ENCODE results near the gene RIMS3.

Gene RIMS3

DNA sequence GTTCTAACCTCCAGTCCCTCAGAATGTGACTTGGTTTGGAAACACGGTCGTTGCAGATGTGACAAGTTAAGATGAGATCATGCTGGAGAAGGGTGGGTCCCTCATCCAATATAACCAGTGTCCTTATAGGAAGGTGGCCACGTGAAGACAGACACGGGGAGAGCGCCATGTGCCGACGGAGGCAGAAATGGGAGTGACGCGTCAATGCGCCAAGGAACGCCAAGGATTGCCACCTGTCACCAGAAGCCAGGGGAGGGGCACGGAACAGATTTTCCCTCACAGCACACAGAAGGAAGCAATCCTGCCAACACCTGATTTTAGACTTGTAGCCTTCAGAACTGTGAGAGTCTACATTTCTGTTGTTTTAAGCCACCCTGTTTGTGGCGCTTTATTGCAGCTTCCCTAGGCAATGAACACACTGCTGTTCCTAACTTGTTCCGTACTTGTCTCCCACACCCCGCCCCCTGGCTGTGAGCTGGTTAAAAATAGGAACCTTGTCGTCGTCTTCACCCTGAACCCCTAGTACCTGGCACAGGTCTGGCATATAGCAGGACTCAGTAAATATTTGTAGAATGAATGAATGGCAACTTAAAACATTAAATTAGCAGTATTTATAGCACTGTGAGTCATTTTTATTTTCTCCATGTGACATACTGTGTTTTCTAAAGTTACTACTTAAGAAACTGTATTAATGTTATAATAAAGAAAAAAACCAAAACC lies 14.2 kb downstream of the RIMS3 start:
- H3K4ac ChIP-seq (ENCODE audit: low read length), result no peak overlapping the region
- no peak overlapping the region for H4K8ac ChIP-seq (ENCODE audit: low read depth, low read length)
- H3K18ac ChIP-seq (ENCODE audit: low read length), result no peak overlapping the region
- no peak overlapping the region for H2BK12ac ChIP-seq (ENCODE audit: low read length)
- no peaks in the 10 kb centered on the region for H3K9me3 ChIP-seq (replicated peaks in 1 of 2; ENCODE audit: control insufficient read depth in 2 of 2, insufficient read depth in 1 of 2, low read depth in 1 of 2, low read length in 2 of 2)
- no peak overlapping the region for H3K23ac ChIP-seq (ENCODE audit: low read depth, low read length, poor library complexity)
- DNase-seq (ENCODE audit: low spot score), result no peak
- H2BK15ac ChIP-seq (ENCODE audit: low read length), result no peak overlapping the region
- H3K4me2 ChIP-seq (ENCODE audit: insufficient read depth, low read length, poor library complexity, severe bottlenecking), result no peak overlapping the region
- peak overlapping the region; percentile 24 for H3K9ac ChIP-seq (ENCODE audit: low read depth, low read length, poor library complexity)
- no CpG with 5 or more reads among the region's 17 CpGs for WGBS, 2 donors (ENCODE audit: extremely low coverage in 2 of 2, insufficient read length in 2 of 2, insufficient replicate concordance in 1 of 2)
- H3K4me1 ChIP-seq (ENCODE audit: control insufficient read depth in 2 of 2, insufficient read depth in 1 of 2, low read depth in 1 of 2, low read length in 2 of 2), result peaks cover 27 to 32% of the 10 kb centered on the region in 2 donors
- no peak overlapping the region for H2BK120ac ChIP-seq (ENCODE audit: low read depth, low read length)
- no peaks in the 10 kb centered on the region for H3K36me3 ChIP-seq (replicated peaks in 1 of 2; ENCODE audit: control insufficient read depth in 2 of 2, insufficient read depth in 2 of 2, low read length in 2 of 2)
- no peak overlapping the region for H4K91ac ChIP-seq (ENCODE audit: low read depth, low read length, poor library complexity)
- no peak overlapping the region for H2AFZ ChIP-seq (ENCODE audit: low read length)
- H3K27ac ChIP-seq (replicated peaks; ENCODE audit: low read length), result no peak overlapping the region
- no peaks in the 10 kb centered on the region for H3K79me1 ChIP-seq (ENCODE audit: low read depth, low read length)
- no peaks in the 10 kb centered on the region for H3K27me3 ChIP-seq (ENCODE audit: control insufficient read depth in 3 of 3, insufficient read depth in 3 of 3, low read depth in 1 of 3, low read length in 3 of 3)
- no peak overlapping the region for H2AK5ac ChIP-seq (ENCODE audit: low read depth, low read length)
- no peak overlapping the region for H2BK5ac ChIP-seq (ENCODE audit: low read length)
- H3K14ac ChIP-seq (ENCODE audit: low read length), result no peak overlapping the region
- no peak overlapping the region for H3K4me3 ChIP-seq (ENCODE audit: low read length in 2 of 2)

GRCh38 chr1:40650075-40650474 lies 15.4 kb downstream of the RIMS3 start:
- Histone ChIP-seq H3K23ac (ENCODE audit: low read depth, low read length, poor library complexity) (no peak overlapping the region), H2AFZ (ENCODE audit: low read length) (peak overlapping the region; percentile 47), H3K9me3 (replicated peaks in 1 of 2; ENCODE audit: control insufficient read depth in 2 of 2, insufficient read depth in 1 of 2, low read depth in 1 of 2, low read length in 2 of 2) (no peaks in the 10 kb centered on the region), H3K4me1 (ENCODE audit: control insufficient read depth in 2 of 2, insufficient read depth in 1 of 2, low read depth in 1 of 2, low read length in 2 of 2) (peaks cover 31 to 38% of the 10 kb centered on the region in 2 donors), H4K91ac (ENCODE audit: low read depth, low read length, poor library complexity) (no peak overlapping the region), H3K14ac (ENCODE audit: low read length) (no peak overlapping the region), H3K27ac (replicated peaks; ENCODE audit: low read length) (no peak overlapping the region), H3K4ac (ENCODE audit: low read length) (no peak overlapping the region), H4K8ac (ENCODE audit: low read depth, low read length) (no peak overlapping the region), H3K4me3 (ENCODE audit: low read length in 2 of 2) (no peak overlapping the region), H3K27me3 (ENCODE audit: control insufficient read depth in 3 of 3, insufficient read depth in 3 of 3, low read depth in 1 of 3, low read length in 3 of 3) (no peaks in the 10 kb centered on the region), H2BK12ac (ENCODE audit: low read length) (no peak overlapping the region), H3K36me3 (replicated peaks in 1 of 2; ENCODE audit: control insufficient read depth in 2 of 2, insufficient read depth in 2 of 2, low read length in 2 of 2) (no peaks in the 10 kb centered on the region), H3K9ac (ENCODE audit: low read depth, low read length, poor library complexity) (no peak overlapping the region), H3K18ac (ENCODE audit: low read length) (no peak overlapping the region), H3K79me1 (ENCODE audit: low read depth, low read length) (no peaks in the 10 kb centered on the region), H3K4me2 (ENCODE audit: insufficient read depth, low read length, poor library complexity, severe bottlenecking) (no peak overlapping the region), H2BK15ac (ENCODE audit: low read length) (no peak overlapping the region), H2AK5ac (ENCODE audit: low read depth, low read length) (no peak overlapping the region), H2BK120ac (ENCODE audit: low read depth, low read length) (no peak overlapping the region), H2BK5ac (ENCODE audit: low read length) (no peak overlapping the region)
- peak; percentile 32 for DNase-seq (ENCODE audit: low spot score)
- no CpG with 5 or more reads among the region's 4 CpGs for WGBS, 2 donors (ENCODE audit: extremely low coverage in 2 of 2, insufficient read length in 2 of 2, insufficient replicate concordance in 1 of 2)

DNA sequence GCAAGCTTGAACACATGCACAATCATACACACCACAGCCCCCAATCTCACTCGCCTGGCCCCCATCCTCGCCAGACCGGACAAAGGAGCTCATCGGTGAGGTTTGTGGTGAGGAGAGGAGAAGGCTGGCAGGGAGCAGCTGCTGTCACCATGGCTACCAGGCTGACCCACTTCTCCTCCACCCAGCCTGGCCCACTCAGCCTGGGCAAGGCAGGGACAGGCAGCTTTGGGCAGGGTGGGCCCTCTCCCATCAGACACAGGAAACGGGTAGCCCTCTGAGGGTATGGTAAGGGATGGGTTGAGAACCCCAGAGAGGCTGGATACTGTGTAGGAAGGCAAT lies 15.9 kb downstream of the RIMS3 start:
- WGBS, 2 donors (ENCODE audit: extremely low coverage in 2 of 2, insufficient read length in 2 of 2, insufficient replicate concordance in 1 of 2), result no CpG with 5 or more reads among the region's 5 CpGs
- H4K8ac ChIP-seq (ENCODE audit: low read depth, low read length), result no peak overlapping the region
- no peaks in the 10 kb centered on the region for H3K36me3 ChIP-seq (replicated peaks in 1 of 2; ENCODE audit: control insufficient read depth in 2 of 2, insufficient read depth in 2 of 2, low read length in 2 of 2)
- H2BK15ac ChIP-seq (ENCODE audit: low read length), result peak overlapping the region; percentile 3
- H2AK5ac ChIP-seq (ENCODE audit: low read depth, low read length), result peak overlapping the region; percentile 10
- H3K27me3 ChIP-seq (ENCODE audit: control insufficient read depth in 3 of 3, insufficient read depth in 3 of 3, low read depth in 1 of 3, low read length in 3 of 3), result no peaks in the 10 kb centered on the region
- no peak overlapping the region for H3K27ac ChIP-seq (replicated peaks; ENCODE audit: low read length)
- no peak overlapping the region for H3K14ac ChIP-seq (ENCODE audit: low read length)
- H3K9me3 ChIP-seq (replicated peaks in 1 of 2; ENCODE audit: control insufficient read depth in 2 of 2, insufficient read depth in 1 of 2, low read depth in 1 of 2, low read length in 2 of 2), result no peaks in the 10 kb centered on the region
- peak overlapping the region; percentile 65 for H2BK120ac ChIP-seq (ENCODE audit: low read depth, low read length)
- no peak overlapping the region for H3K23ac ChIP-seq (ENCODE audit: low read depth, low read length, poor library complexity)
- H3K4me1 ChIP-seq (ENCODE audit: control insufficient read depth in 2 of 2, insufficient read depth in 1 of 2, low read depth in 1 of 2, low read length in 2 of 2), result peaks cover 34 to 36% of the 10 kb centered on the region in 2 donors
- no peak overlapping the region for H3K4me2 ChIP-seq (ENCODE audit: insufficient read depth, low read length, poor library complexity, severe bottlenecking)
- peak overlapping the region; percentile 56 for H3K9ac ChIP-seq (ENCODE audit: low read depth, low read length, poor library complexity)
- no peak overlapping the region for H2BK12ac ChIP-seq (ENCODE audit: low read length)
- H3K4ac ChIP-seq (ENCODE audit: low read length), result no peak overlapping the region
- no peak overlapping the region for H4K91ac ChIP-seq (ENCODE audit: low read depth, low read length, poor library complexity)
- DNase-seq (ENCODE audit: low spot score), result no peak
- H3K4me3 ChIP-seq (ENCODE audit: low read length in 2 of 2), result peak overlapping the region in 1 of 2 donors; percentile 26
- H2BK5ac ChIP-seq (ENCODE audit: low read length), result no peak overlapping the region
- H2AFZ ChIP-seq (ENCODE audit: low read length), result no peak overlapping the region
- H3K18ac ChIP-seq (ENCODE audit: low read length), result peak overlapping the region; percentile 74
- no peaks in the 10 kb centered on the region for H3K79me1 ChIP-seq (ENCODE audit: low read depth, low read length)

DNA sequence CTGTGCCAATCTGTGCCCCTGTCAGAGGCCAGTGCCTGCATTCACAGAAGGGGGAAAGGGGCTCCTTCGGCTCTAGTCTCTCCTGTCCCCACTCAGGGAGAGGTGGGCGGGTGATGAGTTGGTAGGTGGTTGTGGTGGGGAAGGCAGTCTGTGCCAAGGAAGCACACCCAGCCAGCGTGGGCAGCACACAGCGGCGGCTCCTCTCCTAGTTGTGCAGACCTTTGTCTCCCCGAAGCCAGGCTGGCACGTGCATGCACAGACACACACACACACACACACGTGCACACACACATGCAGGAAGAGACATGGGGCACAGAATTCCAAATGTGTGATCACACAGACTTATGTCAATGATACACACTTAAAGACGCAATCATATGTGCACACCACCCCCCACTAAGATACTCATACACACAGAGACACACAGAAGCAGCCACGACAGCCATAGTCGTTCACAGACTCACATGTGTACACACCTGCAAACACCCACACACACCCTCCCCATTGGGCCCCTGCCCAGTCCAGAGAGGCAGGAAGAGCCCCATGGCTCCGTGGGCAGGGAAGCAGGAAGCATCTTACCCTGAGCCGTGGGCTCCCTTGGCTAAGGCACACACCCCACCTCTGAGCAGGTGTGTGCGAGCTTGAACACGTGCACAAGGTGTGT lies 16.4 kb downstream of the RIMS3 start:
- H3K9ac ChIP-seq (ENCODE audit: low read depth, low read length, poor library complexity), result peak overlapping the region; percentile 56
- H3K23ac ChIP-seq (ENCODE audit: low read depth, low read length, poor library complexity), result peak overlapping the region; percentile 2
- no peak overlapping the region for H3K4me2 ChIP-seq (ENCODE audit: insufficient read depth, low read length, poor library complexity, severe bottlenecking)
- no peak overlapping the region for H4K91ac ChIP-seq (ENCODE audit: low read depth, low read length, poor library complexity)
- no peak overlapping the region for H3K18ac ChIP-seq (ENCODE audit: low read length)
- DNase-seq (ENCODE audit: low spot score), result no peak
- no CpG with 5 or more reads among the region's 15 CpGs for WGBS, 2 donors (ENCODE audit: extremely low coverage in 2 of 2, insufficient read length in 2 of 2, insufficient replicate concordance in 1 of 2)
- peaks cover 31 to 32% of the 10 kb centered on the region in 2 donors for H3K4me1 ChIP-seq (ENCODE audit: control insufficient read depth in 2 of 2, insufficient read depth in 1 of 2, low read depth in 1 of 2, low read length in 2 of 2)
- no peak overlapping the region for H2BK12ac ChIP-seq (ENCODE audit: low read length)
- H2BK5ac ChIP-seq (ENCODE audit: low read length), result no peak overlapping the region
- H2BK15ac ChIP-seq (ENCODE audit: low read length), result no peak overlapping the region
- H2AK5ac ChIP-seq (ENCODE audit: low read depth, low read length), result peak overlapping the region; percentile 10
- peak overlapping the region; percentile 65 for H2BK120ac ChIP-seq (ENCODE audit: low read depth, low read length)
- no peak overlapping the region for H2AFZ ChIP-seq (ENCODE audit: low read length)
- no peak overlapping the region for H3K4ac ChIP-seq (ENCODE audit: low read length)
- no peak overlapping the region for H3K14ac ChIP-seq (ENCODE audit: low read length)
- no peaks in the 10 kb centered on the region for H3K9me3 ChIP-seq (replicated peaks in 1 of 2; ENCODE audit: control insufficient read depth in 2 of 2, insufficient read depth in 1 of 2, low read depth in 1 of 2, low read length in 2 of 2)
- H3K79me1 ChIP-seq (ENCODE audit: low read depth, low read length), result no peaks in the 10 kb centered on the region
- no peak overlapping the region for H3K27ac ChIP-seq (replicated peaks; ENCODE audit: low read length)
- H4K8ac ChIP-seq (ENCODE audit: low read depth, low read length), result no peak overlapping the region
- peak overlapping the region in 1 of 2 donors; percentile 26 for H3K4me3 ChIP-seq (ENCODE audit: low read length in 2 of 2)
- no peaks in the 10 kb centered on the region for H3K27me3 ChIP-seq (ENCODE audit: control insufficient read depth in 3 of 3, insufficient read depth in 3 of 3, low read depth in 1 of 3, low read length in 3 of 3)
- H3K36me3 ChIP-seq (replicated peaks in 1 of 2; ENCODE audit: control insufficient read depth in 2 of 2, insufficient read depth in 2 of 2, low read length in 2 of 2), result no peaks in the 10 kb centered on the region

Measured in neuronal stem cell (in vitro differentiated cells).